Measurements from ENCODE around the gene IFI44. TPM values are rescaled to one million over a fixed set of nuclear protein-coding genes. Genes with fewer than 3 reads are reported as not detected.

Gene IFI44
- total and polyA plus RNA-seq, 4 donors: 5.9 to 17.9 (median 9.7) TPM

DNA sequence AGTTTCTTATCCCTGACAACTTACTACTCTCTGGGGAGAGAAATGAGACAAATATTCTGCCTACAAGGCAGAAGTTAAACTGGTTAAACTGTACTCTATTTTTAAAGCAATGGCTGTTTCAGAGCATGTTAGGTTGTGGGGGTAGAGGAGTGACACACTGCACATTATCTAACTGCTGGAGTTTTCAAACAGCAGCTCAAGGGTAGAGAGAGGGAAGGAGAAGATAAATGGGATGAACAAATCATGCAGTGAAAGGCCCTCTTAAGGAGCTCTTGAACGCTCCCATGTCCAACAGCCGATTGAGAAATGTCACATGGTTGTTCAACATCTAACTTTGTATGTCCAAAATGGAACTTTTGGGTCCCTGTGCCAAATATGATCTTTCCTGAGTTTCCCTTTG, 43.4 kb upstream of the IFI44 start:
- TF ChIP-seq RXRA (IDR thresholded peaks at IDR 0.05): no peak
- no peak for TF ChIP-seq HNF4A (conservative IDR thresholded peaks at IDR 0.05)
- TF ChIP-seq YY1 (IDR thresholded peaks at IDR 0.05): no peak
- no peak for TF ChIP-seq EGR1 (IDR thresholded peaks at IDR 0.05; ENCODE audit: low read depth in 2 of 2)
- TF ChIP-seq NR2F2 (IDR thresholded peaks at IDR 0.05): no peak
- no peak for TF ChIP-seq HNF4G (IDR thresholded peaks at IDR 0.05)
- TF ChIP-seq, protein P1, sequence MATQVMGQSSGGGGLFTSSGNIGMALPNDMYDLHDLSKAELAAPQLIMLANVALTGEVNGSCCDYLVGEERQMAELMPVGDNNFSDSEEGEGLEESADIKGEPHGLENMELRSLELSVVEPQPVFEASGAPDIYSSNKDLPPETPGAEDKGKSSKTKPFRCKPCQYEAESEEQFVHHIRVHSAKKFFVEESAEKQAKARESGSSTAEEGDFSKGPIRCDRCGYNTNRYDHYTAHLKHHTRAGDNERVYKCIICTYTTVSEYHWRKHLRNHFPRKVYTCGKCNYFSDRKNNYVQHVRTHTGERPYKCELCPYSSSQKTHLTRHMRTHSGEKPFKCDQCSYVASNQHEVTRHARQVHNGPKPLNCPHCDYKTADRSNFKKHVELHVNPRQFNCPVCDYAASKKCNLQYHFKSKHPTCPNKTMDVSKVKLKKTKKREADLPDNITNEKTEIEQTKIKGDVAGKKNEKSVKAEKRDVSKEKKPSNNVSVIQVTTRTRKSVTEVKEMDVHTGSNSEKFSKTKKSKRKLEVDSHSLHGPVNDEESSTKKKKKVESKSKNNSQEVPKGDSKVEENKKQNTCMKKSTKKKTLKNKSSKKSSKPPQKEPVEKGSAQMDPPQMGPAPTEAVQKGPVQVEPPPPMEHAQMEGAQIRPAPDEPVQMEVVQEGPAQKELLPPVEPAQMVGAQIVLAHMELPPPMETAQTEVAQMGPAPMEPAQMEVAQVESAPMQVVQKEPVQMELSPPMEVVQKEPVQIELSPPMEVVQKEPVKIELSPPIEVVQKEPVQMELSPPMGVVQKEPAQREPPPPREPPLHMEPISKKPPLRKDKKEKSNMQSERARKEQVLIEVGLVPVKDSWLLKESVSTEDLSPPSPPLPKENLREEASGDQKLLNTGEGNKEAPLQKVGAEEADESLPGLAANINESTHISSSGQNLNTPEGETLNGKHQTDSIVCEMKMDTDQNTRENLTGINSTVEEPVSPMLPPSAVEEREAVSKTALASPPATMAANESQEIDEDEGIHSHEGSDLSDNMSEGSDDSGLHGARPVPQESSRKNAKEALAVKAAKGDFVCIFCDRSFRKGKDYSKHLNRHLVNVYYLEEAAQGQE (IDR thresholded peaks at IDR 0.05): no peak
- TF ChIP-seq, protein P2, sequence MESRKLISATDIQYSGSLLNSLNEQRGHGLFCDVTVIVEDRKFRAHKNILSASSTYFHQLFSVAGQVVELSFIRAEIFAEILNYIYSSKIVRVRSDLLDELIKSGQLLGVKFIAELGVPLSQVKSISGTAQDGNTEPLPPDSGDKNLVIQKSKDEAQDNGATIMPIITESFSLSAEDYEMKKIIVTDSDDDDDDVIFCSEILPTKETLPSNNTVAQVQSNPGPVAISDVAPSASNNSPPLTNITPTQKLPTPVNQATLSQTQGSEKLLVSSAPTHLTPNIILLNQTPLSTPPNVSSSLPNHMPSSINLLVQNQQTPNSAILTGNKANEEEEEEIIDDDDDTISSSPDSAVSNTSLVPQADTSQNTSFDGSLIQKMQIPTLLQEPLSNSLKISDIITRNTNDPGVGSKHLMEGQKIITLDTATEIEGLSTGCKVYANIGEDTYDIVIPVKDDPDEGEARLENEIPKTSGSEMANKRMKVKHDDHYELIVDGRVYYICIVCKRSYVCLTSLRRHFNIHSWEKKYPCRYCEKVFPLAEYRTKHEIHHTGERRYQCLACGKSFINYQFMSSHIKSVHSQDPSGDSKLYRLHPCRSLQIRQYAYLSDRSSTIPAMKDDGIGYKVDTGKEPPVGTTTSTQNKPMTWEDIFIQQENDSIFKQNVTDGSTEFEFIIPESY (IDR thresholded peaks at IDR 0.05): no peak
- no peak for TF ChIP-seq RAD21 (IDR thresholded peaks at IDR 0.05)
- TF ChIP-seq TAF1 (conservative IDR thresholded peaks at IDR 0.05): no peak
- TF ChIP-seq, protein P3, sequence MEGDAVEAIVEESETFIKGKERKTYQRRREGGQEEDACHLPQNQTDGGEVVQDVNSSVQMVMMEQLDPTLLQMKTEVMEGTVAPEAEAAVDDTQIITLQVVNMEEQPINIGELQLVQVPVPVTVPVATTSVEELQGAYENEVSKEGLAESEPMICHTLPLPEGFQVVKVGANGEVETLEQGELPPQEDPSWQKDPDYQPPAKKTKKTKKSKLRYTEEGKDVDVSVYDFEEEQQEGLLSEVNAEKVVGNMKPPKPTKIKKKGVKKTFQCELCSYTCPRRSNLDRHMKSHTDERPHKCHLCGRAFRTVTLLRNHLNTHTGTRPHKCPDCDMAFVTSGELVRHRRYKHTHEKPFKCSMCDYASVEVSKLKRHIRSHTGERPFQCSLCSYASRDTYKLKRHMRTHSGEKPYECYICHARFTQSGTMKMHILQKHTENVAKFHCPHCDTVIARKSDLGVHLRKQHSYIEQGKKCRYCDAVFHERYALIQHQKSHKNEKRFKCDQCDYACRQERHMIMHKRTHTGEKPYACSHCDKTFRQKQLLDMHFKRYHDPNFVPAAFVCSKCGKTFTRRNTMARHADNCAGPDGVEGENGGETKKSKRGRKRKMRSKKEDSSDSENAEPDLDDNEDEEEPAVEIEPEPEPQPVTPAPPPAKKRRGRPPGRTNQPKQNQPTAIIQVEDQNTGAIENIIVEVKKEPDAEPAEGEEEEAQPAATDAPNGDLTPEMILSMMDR (IDR thresholded peaks at IDR 0.05; ENCODE audit: low read depth, low read length, missing input control): no peak
- TF ChIP-seq, protein P4, sequence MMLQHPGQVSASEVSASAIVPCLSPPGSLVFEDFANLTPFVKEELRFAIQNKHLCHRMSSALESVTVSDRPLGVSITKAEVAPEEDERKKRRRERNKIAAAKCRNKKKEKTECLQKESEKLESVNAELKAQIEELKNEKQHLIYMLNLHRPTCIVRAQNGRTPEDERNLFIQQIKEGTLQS (IDR thresholded peaks at IDR 0.05): no peak
- no peak for TF ChIP-seq FOXA1 (IDR thresholded peaks at IDR 0.05)
- no peak for TF ChIP-seq JUND (IDR thresholded peaks at IDR 0.05)
- no peak for TF ChIP-seq GABPA (IDR thresholded peaks at IDR 0.05 in 1 of 2, conservative IDR thresholded peaks at IDR 0.05 in 1 of 2)
- TF ChIP-seq SP1 (IDR thresholded peaks at IDR 0.05): no peak
- no peak for TF ChIP-seq FOXA2 (IDR thresholded peaks at IDR 0.05)
- TF ChIP-seq, protein P5, sequence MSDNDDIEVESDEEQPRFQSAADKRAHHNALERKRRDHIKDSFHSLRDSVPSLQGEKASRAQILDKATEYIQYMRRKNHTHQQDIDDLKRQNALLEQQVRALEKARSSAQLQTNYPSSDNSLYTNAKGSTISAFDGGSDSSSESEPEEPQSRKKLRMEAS (IDR thresholded peaks at IDR 0.05): no peak
- Histone ChIP-seq H3K27me3 (ENCODE audit: control insufficient read depth in 4 of 4, insufficient read depth in 4 of 4, low read length in 3 of 4) (no peaks in the 10 kb centered on the region), H3K4me1 (ENCODE audit: control insufficient read depth in 4 of 4, insufficient read depth in 4 of 4, low read length in 3 of 4) (no peaks in the 10 kb centered on the region), H3K4me3 (ENCODE audit: low read depth in 1 of 3, low read length in 3 of 3) (no peak overlapping the region), H3K36me3 (ENCODE audit: control insufficient read depth in 4 of 4, insufficient read depth in 3 of 4, low read depth in 1 of 4, low read length in 3 of 4) (no peaks in the 10 kb centered on the region), H3K27ac (ENCODE audit: low read depth in 1 of 2, low read length in 2 of 2) (no peak overlapping the region), H3K9me3 (ENCODE audit: control insufficient read depth in 4 of 4, low read length in 3 of 4) (no peaks in the 10 kb centered on the region), H3K9ac (ENCODE audit: low read depth in 1 of 2, low read length in 2 of 2) (no peak overlapping the region)
- WGBS: 82% methylated on average over 2 of the region's 2 CpGs
- no peak for DNase-seq (ENCODE audit: low spot score)
